Psoas muscle (tissue), 8 donors: ENCODE measurements around the gene XPNPEP1. TPM values are rescaled to one million over a fixed set of nuclear protein-coding genes. Genes with fewer than 3 reads are reported as not detected.

Experiments
- ATAC-seq, 4 donors: fragments of 200-7000 bp; cut with Tn5 transposase; one replicate each; pipeline ENCODE4 v1.9.1; 2020; ENCODE audit warnings: moderate library complexity in 3 of 4, mild to moderate bottlenecking in 2 of 4
- DNase-seq, 2 donors: peaks; one replicate each; pipeline ENCODE4 v3.0.0-alpha.2; 2020
- H3K27ac ChIP-seq: fragments of 200-600 bp; one replicate; pipeline ENCODE4 v1.8.0; 2022
- H3K27me3 ChIP-seq, 3 donors: fragments of 200-600 bp in 1 of 3; one replicate each; pipeline versions ENCODE4 v1.6.1 to v1.8.0; 2013 to 2022; ENCODE audit warnings: low read length in 2 of 3, mild to moderate bottlenecking in 2 of 3, moderate library complexity in 1 of 3; ENCODE audit not compliant: insufficient read depth in 3 of 3
- H3K36me3 ChIP-seq, 2 donors: fragments of 200-600 bp in 1 of 2; one replicate each; pipeline versions ENCODE4 v1.6.1 to v1.8.0; 2013 to 2022; ENCODE audit warnings: low read depth in 1 of 2, mild to moderate bottlenecking in 1 of 2, moderate library complexity in 1 of 2; ENCODE audit not compliant: insufficient read depth in 1 of 2
- H3K4me1 ChIP-seq: fragments of 200-600 bp; one replicate; pipeline ENCODE4 v1.8.0; 2022
- H3K4me3 ChIP-seq: fragments of 200-600 bp; one replicate; pipeline ENCODE4 v1.8.0; 2022; ENCODE audit warnings: mild to moderate bottlenecking
- H3K9me3 ChIP-seq: fragments of 200-600 bp; one replicate; pipeline ENCODE4 v1.8.0; 2022
- WGBS, 3 donors: extraction: QIAGEN DNeasy Blood & Tissue Kit; methylation state at CpG; one replicate each; pipeline versions ENCODE4 v1.1.6 to v1.1.7; 2013; 5-methylcytosine and 5-hydroxymethylcytosine counted together
- intact Hi-C, 2 donors: fragments of 100-400 bp; cut with DNase I; formaldehyde crosslinking; loops; one replicate each; pipeline versions ENCODE4 v1.11.0 to v1.14.2; 2022
- polyA plus RNA-seq, 3 donors: library from polyadenylated mRNA; stranded (reverse); fragments of 200-250 nt; gene quantifications; one replicate each; pipeline ENCODE4 v1.2.3, GENCODE V29; 2013
- total RNA-seq, 4 donors: library from RNA; stranded (reverse); fragmentation: NEBNext Ultra II Directional in 2 of 4; extraction: Animal tissue kit (Norgen Biotek cat#: 25700) in 2 of 4; gene quantifications; one replicate each; pipeline versions ENCODE4 v1.2.1 to v1.2.4, GENCODE V29; 2021 to 2023
- TF ChIP-seq, protein P1 (sequence below): fragments of 200-600 bp; IDR thresholded peaks from one replicate; pipeline ENCODE4 v1.8.0; 2022; ENCODE audit warnings: antibody characterized with exemption
- donor health status: healthy with polysubstance abuse.
- donor health status: DM: no; HTN: no; CAD: no; lungs with moderate emphysema.
- donor health status: Bipolar disorder and iron deficiency.
- donor health status: healthy.
- donor health status: DM: yes; HTN: yes; CAD: no.
- donor health status: DM: no; HTN: no; CAD: no.
- donor health status: DM: no; HTN: no; CAD: no.
- donor health status: DM: yes; HTN: yes; CAD: no.

Gene XPNPEP1
- total and polyA plus RNA-seq, 7 donors: 22.6 to 62.3 (median 37.3) TPM

DNA sequence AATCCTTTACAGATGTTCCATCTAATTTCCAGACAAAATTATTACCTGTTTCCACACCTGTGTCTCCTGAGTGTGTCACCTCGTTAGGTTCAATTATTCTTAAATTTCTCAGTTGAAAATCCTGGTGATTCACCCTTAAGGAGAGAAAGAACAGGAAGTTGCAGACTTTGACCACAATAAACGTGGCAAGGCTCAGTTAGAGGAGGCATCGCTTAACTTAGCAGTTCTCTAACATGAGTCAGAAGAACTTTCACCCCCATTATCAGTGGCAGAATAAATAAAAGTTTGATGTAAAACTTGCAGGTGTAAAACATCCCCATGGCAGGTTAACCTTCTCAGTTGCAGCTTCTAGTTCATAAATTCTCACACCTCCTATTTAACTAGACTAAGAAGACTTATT lies 8.3 kb downstream of the XPNPEP1 start:
- Histone ChIP-seq H3K36me3 (peaks cover 0 to 10% of the 10 kb centered on the region in 2 donors), H3K27ac (no peak overlapping the region), H3K4me3 (no peak overlapping the region), H3K9me3 (no peaks in the 10 kb centered on the region), H3K27me3 (no peaks in the 10 kb centered on the region), H3K4me1 (peaks cover 28% of the 10 kb centered on the region)
- 68 to 78% (median 75%) methylated on average over 3 of the region's 3 CpGs for WGBS, 3 donors
- DNase-seq: no peak
- intact Hi-C loops: no loop called here
- TF ChIP-seq, protein P1, sequence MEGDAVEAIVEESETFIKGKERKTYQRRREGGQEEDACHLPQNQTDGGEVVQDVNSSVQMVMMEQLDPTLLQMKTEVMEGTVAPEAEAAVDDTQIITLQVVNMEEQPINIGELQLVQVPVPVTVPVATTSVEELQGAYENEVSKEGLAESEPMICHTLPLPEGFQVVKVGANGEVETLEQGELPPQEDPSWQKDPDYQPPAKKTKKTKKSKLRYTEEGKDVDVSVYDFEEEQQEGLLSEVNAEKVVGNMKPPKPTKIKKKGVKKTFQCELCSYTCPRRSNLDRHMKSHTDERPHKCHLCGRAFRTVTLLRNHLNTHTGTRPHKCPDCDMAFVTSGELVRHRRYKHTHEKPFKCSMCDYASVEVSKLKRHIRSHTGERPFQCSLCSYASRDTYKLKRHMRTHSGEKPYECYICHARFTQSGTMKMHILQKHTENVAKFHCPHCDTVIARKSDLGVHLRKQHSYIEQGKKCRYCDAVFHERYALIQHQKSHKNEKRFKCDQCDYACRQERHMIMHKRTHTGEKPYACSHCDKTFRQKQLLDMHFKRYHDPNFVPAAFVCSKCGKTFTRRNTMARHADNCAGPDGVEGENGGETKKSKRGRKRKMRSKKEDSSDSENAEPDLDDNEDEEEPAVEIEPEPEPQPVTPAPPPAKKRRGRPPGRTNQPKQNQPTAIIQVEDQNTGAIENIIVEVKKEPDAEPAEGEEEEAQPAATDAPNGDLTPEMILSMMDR: no peak
- peak in 2 of 4 donors; percentile 40 to 45 for ATAC-seq

- ATAC-seq (no peak), DNase-seq (no peak)
- Histone ChIP-seq H3K27ac (peak overlapping the region; percentile 31), H3K9me3 (no peaks in the 10 kb centered on the region), H3K4me3 (no peak overlapping the region), H3K36me3 (peaks cover 0 to 10% of the 10 kb centered on the region in 2 donors), H3K4me1 (peaks cover 28% of the 10 kb centered on the region), H3K27me3 (no peaks in the 10 kb centered on the region)
- WGBS, 3 donors: 47 to 60% (median 54%) methylated on average over 4 of the region's 4 CpGs
- TF ChIP-seq, protein P1: no peak
- intact Hi-C loops: no loop called here
Observed at GRCh38 chr10:109913306-109913892, 9.9 kb downstream of the XPNPEP1 start.

DNA sequence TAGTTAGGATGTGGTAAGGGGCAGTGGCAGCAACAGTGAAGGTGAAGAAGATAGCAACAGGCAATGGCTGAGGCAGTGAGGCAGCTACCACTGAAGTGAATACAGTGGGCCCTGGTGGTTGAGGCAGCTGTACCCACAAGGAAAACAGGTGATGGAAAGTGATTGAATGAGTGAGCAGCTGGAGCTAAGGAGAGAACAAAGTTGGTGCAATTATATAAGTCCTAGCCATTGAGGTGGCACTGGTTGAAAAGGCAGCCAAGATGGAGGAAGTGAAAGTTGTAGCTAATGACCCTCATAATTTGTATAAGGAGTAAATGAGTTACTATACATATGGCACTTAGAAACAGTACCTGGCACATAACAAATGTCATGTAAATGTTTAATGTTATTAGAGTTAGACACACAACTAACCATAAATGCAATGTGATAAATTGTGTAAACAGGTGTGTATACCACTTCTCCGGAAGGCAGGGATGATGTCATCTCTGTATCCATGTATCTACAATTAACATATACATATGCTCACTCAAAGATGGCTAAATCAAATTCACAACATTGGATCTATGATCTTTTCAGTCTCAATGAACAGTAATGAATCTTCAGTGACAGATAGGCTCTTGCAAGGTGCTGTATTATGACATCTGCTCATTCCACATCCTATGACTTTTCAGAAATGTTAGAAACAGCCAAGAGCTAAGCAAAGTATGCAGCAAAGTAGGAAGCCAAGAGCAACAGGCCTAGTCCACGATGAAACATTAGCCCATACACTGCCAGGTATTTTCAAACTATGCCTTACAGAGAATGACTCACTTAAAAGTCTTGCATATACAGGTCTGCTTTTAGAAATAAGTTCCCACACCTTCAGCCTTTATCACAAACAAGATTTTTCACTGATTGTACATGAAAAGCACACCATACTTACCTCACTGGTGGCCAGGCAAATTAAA lies 10.7 kb downstream of the XPNPEP1 start:
- 37 to 56% (median 47%) methylated on average over 2 of the region's 2 CpGs for WGBS, 3 donors
- Histone ChIP-seq H3K27ac (peak overlapping the region; percentile 31), H3K9me3 (no peaks in the 10 kb centered on the region), H3K36me3 (peaks cover 0 to 11% of the 10 kb centered on the region in 2 donors), H3K27me3 (no peaks in the 10 kb centered on the region), H3K4me1 (peaks cover 28% of the 10 kb centered on the region), H3K4me3 (no peak overlapping the region)
- TF ChIP-seq, protein P1: no peak
- intact Hi-C loops: no loop called here
- ATAC-seq (peak; percentile 45 to 78 (median 66)), DNase-seq (no peak)

DNA sequence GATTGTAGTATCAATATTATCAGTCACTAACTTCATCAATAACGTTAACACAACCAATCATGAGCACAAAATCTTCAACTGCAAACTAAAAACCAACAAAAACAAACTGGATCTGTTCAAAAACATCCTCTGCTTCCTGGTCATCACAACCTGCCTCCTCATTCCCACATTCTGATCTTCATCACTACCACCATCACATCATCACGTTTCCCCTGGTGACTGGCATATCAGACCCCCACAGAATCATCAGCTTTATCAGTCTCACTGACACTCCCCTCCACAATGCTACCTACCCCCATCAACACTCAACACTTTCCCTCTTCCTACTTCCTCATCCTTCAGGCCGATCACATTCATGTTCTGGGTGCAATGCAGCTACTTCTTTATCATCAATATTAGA lies 11.4 kb downstream of the XPNPEP1 start:
- Histone ChIP-seq H3K9me3 (no peaks in the 10 kb centered on the region), H3K27ac (peak overlapping the region; percentile 31), H3K36me3 (peaks cover 0 to 18% of the 10 kb centered on the region in 2 donors), H3K4me3 (no peak overlapping the region), H3K4me1 (peaks cover 29% of the 10 kb centered on the region), H3K27me3 (no peaks in the 10 kb centered on the region)
- TF ChIP-seq, protein P1: no peak
- DNase-seq (no peak), ATAC-seq (no peak)
- intact Hi-C loops: no loop called here
- whole genome bisulfite sequencing, 3 donors: 88 to 93% (median 92%) methylated on average over 3 of the region's 3 CpGs
